ENCODE measurements around the gene DOK3.
A peak's percentile ranks its signal among the peaks of the same experiment; 100 is the strongest.
"Not testable (repeated sequence)": the region's sequence is repeated elsewhere in the genome, so short reads cannot be mapped to it uniquely, and the experiment has no call there.

DOK3 gene

DNA sequence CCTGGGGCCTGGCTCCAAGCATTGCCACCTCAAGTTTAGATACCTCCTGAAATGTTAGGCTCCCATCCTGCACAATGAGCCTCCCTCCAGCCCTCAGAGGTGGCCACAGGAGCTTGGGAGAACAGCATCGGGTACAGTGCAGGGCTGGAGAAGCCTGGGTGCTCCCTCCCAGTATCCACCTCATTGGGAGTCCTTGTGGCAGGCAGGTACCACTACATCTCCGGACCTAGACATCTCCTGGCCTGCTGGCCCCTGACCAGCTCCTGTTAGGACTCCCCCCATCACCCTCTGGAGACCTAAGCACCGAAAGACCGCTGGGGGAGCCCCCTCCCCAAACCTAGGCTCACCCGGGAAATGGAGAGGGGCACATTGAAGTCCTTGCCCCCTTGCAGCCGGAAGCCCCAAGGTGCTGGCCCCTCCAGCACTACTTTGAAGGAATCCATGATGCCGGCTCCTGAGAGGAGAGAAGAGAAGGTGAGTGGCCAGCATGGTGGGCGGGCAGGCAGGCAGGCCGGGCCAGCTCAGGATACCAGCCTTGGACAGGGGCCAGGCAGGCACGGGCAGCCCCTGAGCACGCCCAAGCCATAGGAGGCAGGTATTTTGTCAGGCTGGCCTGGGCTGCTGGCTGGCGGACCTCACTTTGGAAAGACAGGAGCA lies 13.4 kb downstream of the DOK3 start:
- peak; percentile 24 for DNase-seq

DNA sequence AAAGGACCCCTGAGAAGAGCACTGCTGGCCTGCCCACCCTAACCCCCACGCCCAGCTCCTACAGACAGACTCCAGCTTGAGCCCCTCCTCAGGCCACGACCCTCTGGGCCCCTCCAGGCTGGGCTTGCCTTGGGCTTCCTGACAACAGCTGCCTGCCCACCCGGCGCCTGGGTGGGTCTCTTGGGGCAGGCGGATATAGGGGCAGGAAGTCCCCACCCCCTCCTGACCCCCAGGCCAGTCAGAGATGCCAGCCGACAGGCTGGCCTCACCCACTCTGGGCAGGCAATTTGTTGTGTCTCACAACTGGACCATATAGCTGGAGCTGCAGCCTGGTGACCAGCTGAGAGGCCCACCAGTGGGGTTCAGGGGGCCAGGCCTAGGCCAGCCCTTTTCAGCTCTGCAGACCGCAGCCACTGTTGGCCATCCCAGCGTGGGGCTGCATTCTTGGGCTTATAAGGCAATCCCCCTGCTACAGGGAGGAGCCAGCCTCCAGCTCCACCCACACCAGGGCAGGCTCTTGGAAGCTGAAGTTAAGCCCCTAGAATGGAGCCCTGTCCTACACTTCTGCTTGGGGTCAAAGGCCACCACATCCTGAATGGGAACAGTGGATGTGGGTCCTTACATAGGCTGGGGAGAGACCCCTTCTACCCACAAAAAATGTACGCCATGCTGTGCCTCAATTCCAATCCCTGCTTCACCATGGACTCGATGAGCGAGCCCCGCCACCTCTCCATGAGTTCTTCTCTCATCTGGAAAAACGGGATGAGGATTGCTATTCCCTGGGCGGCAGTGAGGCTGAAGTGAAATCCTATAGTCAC lies 14.2 kb downstream of the DOK3 start:
- DNase-seq = no peak

DNA sequence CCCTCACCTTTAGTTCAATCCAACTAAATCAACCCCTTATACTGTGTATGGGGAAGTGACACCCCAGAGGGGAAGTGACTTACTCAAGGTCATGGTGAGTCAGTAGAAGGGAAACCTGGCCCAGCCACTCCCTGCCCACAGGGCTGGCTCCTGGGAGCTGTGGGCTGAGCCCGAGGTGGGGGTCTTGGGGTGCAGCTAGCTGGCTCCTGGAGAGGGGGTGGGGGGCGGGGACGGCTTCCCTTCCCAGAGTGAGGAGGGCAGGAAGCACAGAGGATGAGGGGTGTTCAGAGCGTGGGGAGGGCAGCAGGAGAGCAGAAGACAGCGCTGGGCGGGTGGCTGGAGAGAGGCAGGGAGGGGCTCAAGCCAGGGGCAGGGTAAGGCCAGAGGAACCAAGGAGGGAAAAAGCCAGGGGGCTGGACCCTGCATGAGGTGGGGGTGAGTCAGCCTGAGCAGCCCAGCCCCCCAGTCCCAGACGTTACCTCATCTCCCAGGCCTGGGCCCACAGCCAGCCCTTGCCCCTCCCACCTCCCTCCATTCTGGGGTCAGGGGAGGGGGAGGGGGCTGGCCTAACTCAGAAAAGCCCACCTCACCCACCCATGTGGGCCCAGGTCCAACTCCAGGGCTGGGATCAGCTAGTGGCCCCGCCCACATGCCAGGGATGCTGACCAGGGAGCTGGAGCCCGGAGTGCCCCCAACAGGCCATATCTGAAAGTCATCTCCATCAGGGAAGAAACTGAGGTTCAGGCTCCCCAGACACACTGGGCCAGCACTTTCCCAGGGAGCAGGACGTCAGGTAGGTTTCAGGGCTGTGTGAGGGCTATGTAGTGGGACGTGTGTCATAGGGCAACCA lies 15.1 kb downstream of the DOK3 start:
- peak; percentile 19 for DNase-seq

DNA sequence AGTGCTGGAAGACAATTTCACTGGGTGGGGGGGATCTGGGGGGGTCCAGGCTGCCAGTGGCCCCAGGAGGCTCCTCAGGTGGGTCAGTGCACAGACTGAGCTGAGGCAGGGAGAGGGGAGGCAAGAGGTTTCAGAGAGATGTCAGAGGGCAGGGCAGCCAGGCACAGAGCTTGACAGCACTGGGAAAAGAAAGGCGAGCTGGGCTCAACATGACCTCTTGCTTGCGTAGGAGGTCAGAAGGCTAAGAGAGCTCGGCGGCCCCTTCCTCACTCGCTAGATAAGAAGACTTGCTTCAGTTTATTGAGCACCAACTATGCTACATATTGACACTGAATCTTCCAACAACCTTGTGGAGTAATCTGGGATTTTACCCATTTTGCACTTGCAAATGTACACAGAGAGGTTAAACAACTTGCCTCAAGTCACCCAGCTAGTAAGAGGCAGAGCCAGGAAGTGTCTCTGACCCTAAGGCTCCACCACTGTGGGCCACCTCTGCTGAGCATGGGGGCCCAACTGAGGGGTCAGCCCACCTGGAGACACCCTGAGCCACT lies 15.8 kb downstream of the DOK3 start:
- DNase-seq = no peak

DNA sequence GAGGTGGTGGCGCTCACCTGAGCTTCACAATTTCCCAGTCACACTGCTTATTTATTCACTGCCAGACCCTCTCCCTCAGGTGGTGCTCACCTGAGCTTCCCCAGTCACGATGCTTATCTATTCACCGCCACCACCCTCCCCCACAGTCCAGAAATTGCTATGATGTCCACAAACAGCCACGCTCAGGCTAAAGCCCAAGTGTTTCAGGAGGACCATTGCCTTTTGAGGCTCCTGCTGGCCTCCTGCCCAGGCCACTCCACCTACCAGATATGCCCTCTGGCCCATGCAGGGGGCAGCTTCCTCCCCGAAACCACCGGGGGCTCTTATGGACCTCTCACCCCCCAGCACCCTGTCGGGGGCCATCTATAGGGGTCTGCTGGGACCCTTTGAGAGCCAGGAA lies 16.8 kb downstream of the DOK3 start:
- no peak for DNase-seq

DNA sequence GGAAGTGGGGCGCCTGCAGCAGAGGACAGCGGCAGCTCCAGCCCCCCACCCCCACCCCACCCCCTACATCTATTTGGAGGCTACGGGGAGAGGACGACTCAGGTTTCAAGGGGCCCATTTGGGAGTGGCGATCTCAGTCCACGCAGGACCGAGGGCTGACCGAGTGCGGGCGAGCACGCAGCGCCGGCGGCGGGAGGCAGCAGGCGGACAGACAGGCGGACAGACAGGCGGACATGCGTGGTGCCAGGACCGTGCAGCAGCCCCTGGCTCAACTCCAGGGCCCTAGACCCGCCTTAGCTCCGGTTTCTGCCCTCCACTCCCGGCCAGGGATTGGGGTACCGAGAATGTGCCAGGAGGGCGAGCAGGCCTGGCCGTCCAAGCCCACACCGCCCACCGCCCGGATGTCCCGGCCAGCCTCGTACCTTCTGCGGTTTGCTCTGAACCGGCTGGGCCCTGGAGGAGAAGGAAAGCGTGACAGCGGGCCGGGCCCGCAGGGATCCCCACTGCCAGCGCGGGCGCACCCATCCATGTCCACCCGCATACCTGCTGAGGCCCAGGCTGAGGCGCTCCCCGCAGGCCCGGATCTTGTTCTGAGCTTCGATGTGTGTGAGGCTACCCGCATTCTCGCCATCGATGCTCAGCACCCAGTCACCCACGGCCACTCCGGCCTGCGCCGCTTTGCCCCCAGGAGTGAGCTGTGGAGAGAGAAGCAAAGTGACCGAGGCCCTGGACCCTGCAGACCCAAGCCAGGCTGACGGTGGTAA lies 17.5 kb downstream of the DOK3 start:
- no peak for DNase-seq

DNA sequence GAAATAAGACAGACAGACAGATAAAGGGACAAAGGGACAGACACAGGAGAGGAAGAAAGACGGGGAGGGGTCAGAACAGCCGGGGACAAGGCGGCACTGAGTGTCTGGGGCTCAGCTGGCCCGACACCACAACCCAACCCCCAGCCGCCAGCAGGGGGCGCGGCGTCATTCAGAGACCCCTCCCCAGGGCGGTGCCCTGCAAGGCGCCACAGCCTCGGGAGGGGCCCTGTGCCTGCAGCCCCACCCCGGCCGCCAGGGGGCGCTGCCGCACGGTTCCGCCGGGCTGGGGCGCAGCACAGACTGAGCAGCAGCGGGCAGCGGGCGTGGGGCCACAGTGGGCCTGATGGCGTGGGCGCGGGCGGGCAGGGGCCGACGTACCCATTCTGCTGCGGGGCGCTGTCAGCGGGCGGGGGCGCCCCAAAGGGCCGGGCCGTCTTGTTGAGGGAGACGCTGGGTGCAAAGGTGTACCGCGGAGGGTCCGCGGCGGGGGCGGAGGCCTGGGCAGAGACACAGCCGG lies 18.1 kb downstream of the DOK3 start:
- peak; percentile 42 for DNase-seq

DNA sequence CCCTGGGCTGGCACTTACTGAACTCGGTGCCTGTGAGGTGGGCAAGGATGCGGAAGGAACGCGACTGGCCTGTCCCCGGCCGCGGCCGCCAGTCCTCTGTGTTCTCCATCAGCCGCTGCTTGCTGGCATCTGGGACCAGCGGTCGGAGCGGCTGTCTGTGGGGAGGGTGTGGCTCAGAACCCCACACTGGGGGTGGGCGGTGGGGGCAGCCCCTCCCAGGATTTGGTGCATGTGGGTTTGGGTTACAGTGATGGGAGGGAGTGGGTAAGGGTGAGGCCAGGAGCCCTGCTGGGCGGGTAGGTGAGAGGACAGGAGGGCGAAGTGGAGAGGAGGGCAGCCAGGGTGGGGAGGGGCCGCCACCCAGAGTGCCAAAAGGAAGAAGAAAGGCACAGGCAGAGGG lies 18.6 kb downstream of the DOK3 start:
- DNase-seq = no peak

DNA sequence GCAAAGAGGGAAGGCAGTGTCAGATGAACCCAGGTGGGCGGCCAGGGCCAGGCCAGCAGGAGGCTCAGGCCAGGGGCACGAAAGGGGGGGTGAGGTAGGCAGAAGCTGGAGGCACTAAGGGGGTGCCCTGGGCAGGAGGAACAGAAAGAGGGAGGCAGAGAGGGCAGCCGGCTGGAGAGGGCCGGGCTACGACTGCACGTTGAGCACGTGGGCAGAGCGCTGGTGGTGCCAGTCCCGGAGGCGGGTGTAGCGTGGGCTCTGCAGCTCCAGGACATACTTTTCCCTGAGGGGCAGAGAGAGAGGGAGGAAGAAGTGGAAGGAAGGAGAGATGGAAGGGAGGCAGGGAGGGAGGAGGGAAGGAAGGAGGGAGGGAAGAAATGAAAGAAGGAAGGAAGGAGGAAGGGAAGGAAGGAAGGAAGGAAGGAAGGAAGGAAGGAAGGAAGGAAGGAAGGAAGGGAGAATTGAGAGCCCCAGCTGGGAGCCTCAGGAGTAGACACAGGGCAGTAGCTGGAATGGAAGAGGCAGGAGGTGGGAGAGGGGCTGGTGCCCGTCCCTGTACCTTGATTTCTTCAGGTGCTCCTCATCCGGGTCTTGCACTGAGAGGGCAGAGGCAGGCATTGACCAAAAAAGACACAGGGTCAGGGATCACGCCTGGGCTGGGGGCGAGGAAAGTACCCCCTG lies 19.2 kb downstream of the DOK3 start:
- no peak for DNase-seq

DNA sequence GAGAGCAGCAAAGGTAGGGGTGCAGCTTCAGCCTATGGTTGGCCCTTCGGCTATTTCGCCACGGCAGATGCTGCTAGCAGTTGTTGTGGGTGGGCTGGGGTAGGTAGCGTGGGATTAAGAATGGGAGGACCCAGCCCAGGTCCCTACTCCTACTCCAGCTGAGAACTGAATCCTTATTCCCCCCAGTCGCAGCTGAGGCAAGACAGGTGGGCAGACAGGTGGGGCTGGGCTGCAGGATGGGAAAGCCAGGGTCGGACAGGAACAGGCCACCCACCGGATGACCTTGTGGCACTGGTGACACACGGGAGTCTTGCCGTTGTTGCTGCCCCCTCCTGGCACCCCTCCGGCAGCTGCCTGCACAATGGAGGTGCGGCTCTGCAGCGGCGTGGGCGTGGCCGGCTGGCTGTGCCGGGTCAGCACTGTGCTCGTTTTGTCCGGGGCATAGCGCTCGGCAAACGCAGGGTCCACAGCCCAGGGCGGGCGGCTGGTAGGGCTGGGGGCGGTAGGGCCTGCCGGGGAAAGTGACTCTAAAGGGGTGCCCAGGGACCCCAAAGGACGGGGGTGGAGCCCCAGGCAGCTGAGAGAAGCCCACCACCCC lies 20.4 kb downstream of the DOK3 start:
- DNase-seq = no peak

DNA sequence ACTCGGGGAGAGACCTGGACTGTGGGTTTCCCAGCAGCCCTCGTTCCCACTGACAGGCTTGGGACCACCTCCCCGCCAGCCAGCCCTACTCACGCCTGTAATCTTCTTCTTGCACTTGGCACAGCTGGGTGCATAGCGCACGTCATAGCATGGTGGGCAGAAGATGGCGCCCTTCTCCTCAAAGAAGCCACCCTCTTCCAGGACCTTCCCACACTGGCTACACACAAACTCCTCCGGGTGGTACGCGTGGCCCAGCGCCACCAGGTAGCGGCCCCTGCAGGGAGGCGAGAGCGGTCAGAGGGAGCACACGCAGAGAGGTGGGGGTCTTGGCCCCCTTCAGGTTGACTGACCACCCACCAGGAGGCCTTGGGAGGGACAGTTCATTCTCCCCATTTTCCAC lies 21.7 kb downstream of the DOK3 start:
- peak; percentile 43 for DNase-seq

DNA sequence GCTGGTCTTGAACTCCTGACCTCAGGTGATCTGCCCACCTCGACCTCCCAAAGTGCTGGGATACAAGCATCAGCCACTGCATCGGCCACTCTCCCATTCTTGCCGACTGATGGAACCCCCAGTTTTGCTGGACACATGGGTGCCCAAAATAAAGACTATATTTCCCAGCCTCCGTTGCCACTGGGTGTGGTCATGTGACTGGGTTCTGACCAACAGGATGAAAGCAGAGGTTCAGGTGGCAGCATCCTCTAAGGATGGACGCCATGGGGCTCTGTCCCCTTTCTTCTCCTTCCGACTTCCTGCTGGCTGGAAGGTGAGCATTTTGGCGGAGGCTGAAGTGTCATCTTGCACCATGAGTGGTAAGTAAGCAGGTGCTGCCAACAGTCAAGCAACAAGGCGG lies 22.5 kb downstream of the DOK3 start:
- DNase-seq = no peak

DNA sequence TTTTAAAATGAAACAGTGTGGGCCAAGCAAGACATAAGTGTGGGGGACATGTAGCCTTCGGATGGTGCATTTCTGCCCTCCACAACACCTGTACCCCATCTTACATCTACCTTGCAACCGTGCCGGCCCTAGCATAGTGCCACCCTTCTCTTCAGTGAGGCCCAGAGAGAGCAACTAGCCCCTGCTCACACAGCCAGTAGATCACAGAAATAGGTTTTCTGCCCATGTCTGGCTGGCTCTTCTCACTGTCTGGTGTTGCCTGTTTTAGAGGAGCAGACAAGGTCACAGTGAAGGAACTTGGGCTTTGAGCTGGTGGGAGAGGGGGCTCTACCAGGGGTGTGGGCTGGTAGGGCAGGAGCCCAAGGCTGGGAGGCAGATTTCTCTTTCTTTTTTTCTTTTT lies 23.4 kb downstream of the DOK3 start:
- DNase-seq = no peak

DNA sequence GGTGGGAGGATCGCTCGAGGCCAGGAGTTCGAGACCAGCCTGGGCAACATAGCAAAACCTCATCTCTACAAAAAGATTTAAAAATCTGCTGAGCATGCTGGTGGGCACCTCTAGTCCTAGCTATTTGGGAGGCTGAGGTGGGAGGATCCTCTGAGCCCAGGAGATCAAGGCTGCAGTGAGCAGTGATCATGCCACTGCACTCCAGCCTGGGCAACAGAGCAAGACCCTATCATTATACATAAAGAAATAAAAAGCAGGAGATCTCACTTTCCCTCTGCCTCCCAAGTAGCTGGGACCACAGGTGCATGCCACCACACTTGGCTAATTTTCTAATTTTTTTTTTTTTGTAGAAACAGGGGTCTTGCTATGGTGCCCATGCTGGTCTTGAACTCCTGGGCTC lies 23.9 kb downstream of the DOK3 start:
- DNase-seq = not testable (repeated sequence)

DNA sequence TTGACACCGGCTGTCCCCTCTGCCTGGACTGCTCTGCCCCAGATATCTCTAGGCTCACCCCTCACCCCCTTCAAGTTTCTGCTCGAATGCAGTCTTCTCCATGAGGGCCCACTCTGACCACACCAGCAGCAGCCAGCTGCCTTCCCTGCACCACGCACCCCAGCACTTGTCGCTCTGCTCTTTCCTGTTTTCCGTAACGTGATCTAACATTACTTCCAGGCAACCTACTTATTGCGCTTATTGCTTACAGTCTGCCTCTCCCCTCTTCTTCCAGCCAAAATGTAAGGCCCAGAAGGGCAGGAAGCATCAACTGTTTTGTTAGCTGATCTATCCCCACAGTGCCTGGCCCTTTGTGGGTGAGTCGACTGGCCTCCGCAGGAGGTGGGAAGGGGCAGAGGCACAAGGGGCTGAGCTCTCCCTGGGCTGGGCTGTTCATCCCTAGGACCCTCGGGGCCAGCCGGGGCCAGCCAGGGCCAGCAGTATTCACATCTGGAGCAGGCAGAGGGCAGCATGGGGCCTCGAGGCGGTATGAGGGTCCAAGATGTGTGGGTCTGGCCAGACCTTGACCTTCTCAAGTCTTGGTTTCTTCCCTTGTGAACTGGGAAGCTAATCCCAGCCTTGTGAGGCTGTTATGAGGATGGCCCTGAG lies 24.6 kb downstream of the DOK3 start:
- DNase-seq = no peak

DNA sequence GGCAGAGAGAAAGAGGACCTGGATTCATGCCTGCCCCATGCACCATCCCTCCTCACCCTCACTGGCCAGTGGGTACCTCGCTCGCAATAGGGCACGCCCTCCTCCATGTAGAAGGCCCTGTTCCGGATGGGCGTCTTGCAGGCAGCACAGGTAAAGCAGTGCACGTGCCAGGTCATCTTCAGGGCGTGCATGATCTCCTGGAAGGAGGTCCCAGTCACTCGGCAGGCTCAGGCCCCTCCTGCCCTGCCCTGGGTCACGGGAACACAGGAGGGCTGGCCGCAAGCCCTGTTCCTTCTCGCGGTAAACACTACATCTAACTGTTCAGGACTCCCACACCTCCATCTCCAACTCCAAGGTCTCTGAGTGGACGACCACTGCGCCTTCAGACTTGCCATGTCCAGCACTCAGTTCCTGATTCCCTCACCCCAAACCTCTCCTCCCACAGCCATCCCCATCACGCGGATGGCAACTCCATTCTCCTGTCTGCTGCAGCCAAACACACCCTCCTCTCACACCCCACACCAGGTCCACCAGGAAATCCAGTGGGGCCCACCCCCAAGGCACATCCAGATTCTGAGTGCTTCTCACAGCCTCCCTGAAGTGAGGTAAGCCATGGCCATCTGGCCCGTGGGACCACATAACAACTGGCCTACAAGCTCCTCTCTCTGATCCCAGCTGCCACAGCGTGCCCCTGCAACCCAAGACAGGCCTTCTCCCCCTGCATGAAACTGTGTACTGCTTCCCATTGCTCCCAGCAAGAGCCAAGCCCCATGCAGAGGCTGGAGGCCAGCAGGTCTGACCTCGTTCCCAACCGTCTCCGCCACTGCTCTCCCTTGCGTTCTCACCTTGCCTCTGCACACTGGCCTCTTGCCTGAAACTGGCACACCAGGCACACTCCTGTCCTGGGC lies 25.4 kb downstream of the DOK3 start:
- no peak for DNase-seq

DNA sequence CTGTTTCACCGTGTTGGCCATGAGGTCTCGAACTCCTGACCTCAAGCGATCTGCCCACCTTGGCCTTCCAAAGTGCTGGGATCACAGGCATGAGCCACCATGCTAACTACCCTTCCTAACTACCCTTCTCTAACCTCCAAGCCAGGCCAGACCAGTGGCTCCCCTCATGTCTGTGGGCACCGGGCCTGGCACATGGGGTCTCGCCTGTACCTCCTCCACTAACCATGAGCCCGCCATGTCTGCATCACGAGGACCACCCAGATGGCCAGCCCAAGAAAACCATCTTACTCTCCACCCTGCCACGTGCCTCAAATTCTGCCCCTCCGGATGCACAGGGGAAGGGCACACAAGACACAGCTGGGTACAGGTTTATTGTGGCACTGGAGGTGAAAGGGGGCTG lies 26.6 kb downstream of the DOK3 start:
- no peak for DNase-seq

DNA sequence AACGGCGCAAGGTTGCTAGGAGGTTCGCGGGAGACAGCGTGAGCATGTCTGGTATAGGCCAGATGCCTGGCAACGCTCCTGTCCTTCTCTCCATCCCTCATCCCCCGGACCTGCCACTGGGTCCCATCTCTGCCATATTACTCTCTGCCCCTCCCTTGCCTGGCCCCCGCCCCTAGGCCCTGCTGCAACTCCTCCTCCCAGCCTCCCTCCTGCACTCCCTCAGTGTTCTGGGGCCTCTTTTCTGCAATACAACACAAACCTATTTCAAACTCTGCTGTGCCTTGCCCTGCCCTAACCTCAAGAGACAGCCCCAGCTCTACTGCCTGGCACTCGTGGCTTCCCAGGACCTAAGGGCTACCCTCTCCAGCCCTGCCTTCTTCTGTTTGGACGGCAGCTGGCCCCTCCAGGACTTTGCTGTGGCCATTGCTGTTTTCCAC lies 27.2 kb downstream of the DOK3 start:
- DNase-seq = no peak

DNA sequence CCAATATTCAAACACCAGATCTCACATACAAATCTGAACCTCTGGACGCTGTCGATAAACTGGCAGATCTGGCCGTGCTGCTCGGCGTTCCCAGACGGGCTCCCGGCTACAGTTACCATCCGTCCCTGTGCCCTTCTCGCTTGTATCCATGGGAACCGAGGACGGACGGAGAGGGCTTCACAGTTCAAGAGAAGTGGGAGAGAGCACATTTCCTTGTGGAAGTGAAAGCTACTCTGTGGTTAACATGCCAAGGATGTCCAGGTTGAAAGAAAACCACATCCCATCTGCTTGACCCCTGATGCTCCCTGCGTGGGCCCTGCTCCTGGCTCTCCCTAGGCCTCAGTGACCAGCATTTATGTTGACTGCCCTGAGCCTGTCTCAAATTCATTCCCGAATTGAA lies 29.9 kb downstream of the DOK3 start:
- DNase-seq = no peak

All from hematopoietic multipotent progenitor cell treated with erythropoietin and hydrocortisone succinate and interleukin-3 and kit ligand, for 8 days (in vitro differentiated cells).